Body of pancreas (tissue), 4 donors: ENCODE data around the gene FAM240A. TPM values are rescaled to one million over a fixed set of nuclear protein-coding genes. Genes with fewer than 3 reads are reported as not detected.

Experiments
- ATAC-seq: fragments of 150-250 bp; one replicate; pipeline ENCODE4 v1.9.1; 2016
- DNase-seq, 4 donors: peaks; one replicate each; pipeline ENCODE4 v3.0.0-alpha.2; 2019
- H3K27ac ChIP-seq, 4 donors: fragments of 200-600 bp; sonication (generic); 1 replicate in 3 of 4; 2 replicates in 1 of 4; pipeline versions ENCODE4 v1.5.1 to v1.6.1; 2016 to 2019; ENCODE audit warnings: mild to moderate bottlenecking in 1 of 4, mixed read lengths in 1 of 4, moderate library complexity in 1 of 4
- H3K27me3 ChIP-seq, 2 donors: fragments of 200-600 bp; sonication (generic); one replicate each; pipeline ENCODE4 v1.6.0; 2016; ENCODE audit warnings: mild to moderate bottlenecking in 1 of 2
- H3K36me3 ChIP-seq, 2 donors: fragments of 200-600 bp; sonication (generic); replicated peaks in 1 of 2; 2 replicates each; pipeline ENCODE4 v1.5.1; 2016; ENCODE audit warnings: low read depth in 2 of 2; ENCODE audit not compliant: insufficient read depth in 1 of 2
- H3K4me1 ChIP-seq: fragments of 200-600 bp; sonication (generic); one replicate; pipeline ENCODE4 v1.6.0; 2016
- H3K4me3 ChIP-seq, 2 donors: fragments of 200-600 bp; sonication (generic); 1 replicate in 1 of 2; 2 replicates in 1 of 2; pipeline ENCODE4 v1.5.1; 2016 to 2019
- H3K9me3 ChIP-seq, 3 donors: fragments of 200-600 bp; sonication (generic); 1 replicate in 2 of 3; 2 replicates in 1 of 3; pipeline ENCODE4 v1.5.1; 2016
- CTCF ChIP-seq, 7 experiments: fragments of 450-650 bp in 4 of 7; fragments of 200-600 bp in 3 of 7; sonication (generic) in 3 of 7; IDR thresholded peaks; one replicate each; pipeline ENCODE4 v1.5.1; 2016 to 2019; ENCODE audit warnings: antibody characterized with exemption in 7 of 7
- POLR2A ChIP-seq, 3 donors: fragments of 450-650 bp; IDR thresholded peaks; one replicate each; pipeline ENCODE4 v1.6.1; 2016; ENCODE audit warnings: antibody characterized with exemption in 3 of 3, mild to moderate bottlenecking in 2 of 3
- WGBS, 2 donors: methylation state at CpG; one replicate each; pipeline ENCODE4 v1.1.5; 2017; 5-methylcytosine and 5-hydroxymethylcytosine counted together
- intact Hi-C: fragments of 100-400 bp; cut with DNase I; formaldehyde crosslinking; loops from one replicate; pipeline ENCODE4 v1.15.1; 2023
- total RNA-seq, 2 donors: library from RNA; depleted of rRNA; stranded (reverse); fragments of >200 nt; gene quantifications; one replicate each; pipeline ENCODE4 v1.1.0, GENCODE V29; 2016

The FAM240A gene
- total RNA-seq, 2 donors from 2014 or later: not detected

- Histone ChIP-seq H3K4me1 (peaks cover 15% of the 10 kb centered on the region), H3K9me3 (no peaks in the 10 kb centered on the region), H3K36me3 (no peaks in the 10 kb centered on the region), H3K27me3 (no peaks in the 10 kb centered on the region), H3K27ac (no peak overlapping the region), H3K4me3 (no peak overlapping the region)
- no peak for TF ChIP-seq POLR2A (IDR thresholded peaks at IDR 0.05)
- no peak for TF ChIP-seq CTCF (IDR thresholded peaks at IDR 0.05)
- 80 to 90% methylated on average over 9 of the region's 9 CpGs for WGBS, 2 donors
- DNase-seq (peak in 1 of 4 donors; percentile 10), ATAC-seq (no peak)
- intact Hi-C loops: no loop called here
These were observed 55.3 kb downstream of the FAM240A start for GRCh38 chr3:46667657-46668056.

GRCh38 chr3:46668116-46668515 lies 55.8 kb downstream of the FAM240A start:
- DNase-seq: peak in 2 of 4 donors; percentile 9 to 11
- Histone ChIP-seq H3K27me3 (no peaks in the 10 kb centered on the region), H3K9me3 (no peaks in the 10 kb centered on the region), H3K36me3 (no peaks in the 10 kb centered on the region), H3K4me1 (peaks cover 15% of the 10 kb centered on the region), H3K27ac (no peak overlapping the region), H3K4me3 (no peak overlapping the region)
- ATAC-seq: no peak
- intact Hi-C loops: no loop called here
- 59 to 70% methylated on average over 8 of the region's 8 CpGs for WGBS, 2 donors
- TF ChIP-seq POLR2A (IDR thresholded peaks at IDR 0.05): no peak

GRCh38 chr3:46668591-46668990 lies 56.3 kb downstream of the FAM240A start:
- Histone ChIP-seq H3K4me3 (no peak overlapping the region), H3K27ac (no peak overlapping the region), H3K27me3 (no peaks in the 10 kb centered on the region), H3K4me1 (peaks cover 15% of the 10 kb centered on the region), H3K9me3 (no peaks in the 10 kb centered on the region), H3K36me3 (no peaks in the 10 kb centered on the region)
- no peak for TF ChIP-seq POLR2A (IDR thresholded peaks at IDR 0.05)
- TF ChIP-seq CTCF (IDR thresholded peaks at IDR 0.05): no peak
- WGBS, 2 donors: 74 to 75% methylated on average over 2 of the region's 2 CpGs
- ATAC-seq (no peak), DNase-seq (peak in 1 of 4 donors; percentile 9)
- intact Hi-C loops: no loop called here

- DNase-seq (peak in 2 of 4 donors; percentile 0 to 8), ATAC-seq (no peak)
- no peaks in the 10 kb centered on the region for H3K27me3 ChIP-seq
These were observed 57.1 kb downstream of the FAM240A start for GRCh38 chr3:46669191-46669999.

More at GRCh38 chr3:46669191-46669999, 57.1 kb downstream of the FAM240A start:
- Histone ChIP-seq H3K4me1 (peaks cover 15% of the 10 kb centered on the region), H3K4me3 (no peak overlapping the region), H3K27ac (no peak overlapping the region), H3K36me3 (no peaks in the 10 kb centered on the region), H3K9me3 (no peaks in the 10 kb centered on the region)
- intact Hi-C loops: no loop called here
- TF ChIP-seq CTCF (IDR thresholded peaks at IDR 0.05): no peak
- TF ChIP-seq POLR2A (IDR thresholded peaks at IDR 0.05): no peak
- 53 to 73% methylated on average over 9 of the region's 9 CpGs for WGBS, 2 donors
